T47D (cell line): ENCODE measurements around the gene GPR148.

Experiments
- DNase-seq, 2 experiments: peaks; one replicate each; pipeline versions ENCODE4 v3.0.0 to v3.0.0-alpha.2; 2011 to 2012; ENCODE audit warnings: low read depth in 1 of 2, low spot score in 1 of 2
- JUND ChIP-seq: IDR thresholded peaks from 2 replicates; pipeline ENCODE4 v1.6.1; 2012; ENCODE audit warnings: low read depth
- in situ Hi-C: cut with HindIII; loops from 2 replicates; pipeline ENCODE4 v1.10.0; 2016; ENCODE audit warnings: low sequenced_read_pairs, low pct_unique_long_range_greater_than_20kb

The GPR148 gene

DNA sequence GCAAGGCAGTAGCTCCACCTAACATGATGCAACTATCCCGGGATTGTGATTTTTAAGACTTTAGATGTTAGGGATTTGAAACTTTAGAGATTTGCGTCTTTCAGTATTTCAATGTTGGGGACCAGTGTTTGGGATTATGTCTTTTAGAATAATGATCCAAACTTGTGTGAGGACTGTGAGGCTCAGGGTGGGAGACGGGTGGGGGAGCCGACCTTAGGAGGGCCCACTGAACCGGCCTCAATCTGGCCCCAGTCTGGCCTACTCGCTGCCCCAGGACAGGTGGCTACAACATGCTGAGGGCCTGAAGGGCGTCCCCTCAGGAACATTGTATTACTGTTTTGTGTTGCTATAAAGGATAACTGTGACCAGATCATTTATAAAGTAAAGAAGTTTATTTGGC lies 37.2 kb downstream of the GPR148 start:
- in situ Hi-C loops: no loop called here
- TF ChIP-seq JUND: no peak

DNA sequence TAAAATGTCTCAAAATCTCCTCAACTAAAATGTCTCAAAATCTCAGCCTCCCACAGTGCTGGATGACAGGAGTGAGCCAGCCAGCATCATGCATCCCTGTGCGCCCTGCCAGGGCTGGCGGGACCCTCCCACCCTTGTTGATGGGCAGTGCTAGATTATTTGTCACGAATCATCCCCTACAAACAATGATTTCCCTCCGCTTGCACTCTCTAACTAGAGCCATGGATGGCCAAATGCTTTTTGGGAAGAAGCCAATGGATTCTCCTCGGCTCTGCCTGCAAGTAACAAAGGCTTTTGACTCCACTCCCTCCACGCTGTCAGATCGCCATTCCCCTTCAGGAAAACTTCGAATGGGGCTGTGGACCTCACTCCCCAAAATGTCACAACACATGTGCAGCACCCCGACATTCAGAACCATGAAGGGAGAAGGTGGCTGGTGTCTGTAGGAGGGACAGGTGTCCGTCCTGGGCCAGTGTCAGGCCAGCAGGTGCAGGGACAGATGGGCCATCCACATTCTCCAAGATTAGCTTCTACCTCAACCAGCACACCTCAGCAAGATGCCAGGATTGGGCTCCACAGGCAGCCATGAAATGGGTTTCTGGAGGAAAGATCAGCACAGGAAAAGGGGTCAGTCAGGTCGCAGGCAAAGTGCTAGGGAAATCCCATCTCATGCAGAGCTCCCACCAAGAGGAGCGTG lies 38.0 kb downstream of the GPR148 start:
- in situ Hi-C loops: no loop called here
- no peak for DNase-seq
- TF ChIP-seq JUND: no peak

More for the DNA sequence above, 37.2 kb downstream of the GPR148 start:
- no peak for DNase-seq

DNA sequence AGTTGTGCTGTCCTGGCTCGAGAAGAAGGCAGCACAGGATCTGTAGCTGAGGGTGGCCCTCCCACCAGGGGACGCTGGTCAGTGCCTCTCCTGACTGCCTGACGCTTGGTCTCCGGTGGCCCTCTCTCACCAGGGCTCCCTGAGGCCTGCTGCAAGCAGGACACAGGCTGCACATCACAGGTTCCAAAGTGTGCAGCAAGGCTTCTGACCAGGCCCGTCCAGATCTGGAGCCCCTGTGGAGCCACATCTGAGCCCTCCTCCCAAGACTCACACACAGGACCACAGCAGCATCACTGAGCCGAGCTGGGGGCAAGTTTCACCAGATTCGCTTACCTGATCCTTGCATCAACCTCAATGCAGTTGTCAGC lies 38.5 kb downstream of the GPR148 start:
- TF ChIP-seq JUND: no peak
- in situ Hi-C loops: no loop called here
- DNase-seq: no peak

DNA sequence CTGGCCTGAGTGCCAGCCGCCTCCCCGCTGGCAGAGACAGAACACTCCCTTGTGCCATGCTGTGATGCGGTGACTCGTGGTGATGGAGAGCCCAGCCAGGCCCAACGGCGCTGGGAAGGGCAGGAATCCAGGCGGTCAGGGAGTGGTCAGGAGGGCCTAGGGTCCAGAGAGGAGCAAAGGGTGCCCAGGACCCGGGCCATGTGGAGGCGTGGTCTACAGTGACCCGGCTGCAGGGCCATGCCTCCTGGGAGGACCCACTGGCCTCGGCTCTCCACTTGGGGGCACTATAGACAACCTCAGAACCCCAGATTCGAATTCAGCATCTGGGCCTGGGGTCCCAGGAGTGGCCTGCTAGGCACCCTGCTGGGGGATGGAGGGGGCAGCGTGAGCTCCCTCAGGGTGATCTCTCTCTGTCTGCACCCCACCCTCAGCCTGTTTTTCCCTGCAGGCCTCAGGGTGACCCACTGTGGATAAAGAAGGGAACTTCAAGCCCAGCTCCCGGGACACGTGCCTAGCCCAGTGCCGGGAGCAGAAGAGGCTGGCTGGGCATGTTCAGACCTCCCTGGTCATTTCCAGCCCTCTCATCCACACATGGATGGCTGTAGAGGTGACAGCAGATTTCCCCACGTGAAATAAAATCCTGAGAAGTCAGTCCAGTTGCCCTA lies 39.5 kb downstream of the GPR148 start:
- no peak for DNase-seq
- in situ Hi-C loops: no loop called here

DNA sequence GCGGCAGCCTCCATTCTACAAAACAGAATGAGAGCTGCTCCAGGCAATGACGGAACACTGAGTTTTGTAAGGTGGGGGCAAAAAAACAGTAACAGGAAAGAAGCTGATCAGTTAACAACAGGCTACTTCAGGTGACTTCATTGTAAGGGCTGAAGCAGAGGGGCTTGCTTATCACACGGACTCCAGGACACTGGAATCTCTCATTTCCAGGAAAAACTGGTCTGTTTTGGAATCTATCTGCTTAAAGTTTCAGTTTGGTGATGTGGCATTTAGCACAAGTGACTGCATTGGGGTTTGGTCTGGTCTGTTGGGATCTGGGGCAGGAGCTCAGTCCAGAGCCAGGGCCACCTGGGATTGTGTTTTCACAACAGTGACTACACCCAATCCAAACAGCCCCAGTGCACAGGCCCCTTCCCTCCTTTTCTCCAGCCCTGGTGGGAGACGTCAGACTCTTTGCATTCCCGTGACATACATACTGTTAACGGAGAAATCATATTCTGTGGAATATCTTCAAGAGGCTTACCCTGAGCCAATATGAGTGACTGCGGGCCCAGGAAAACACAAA lies 40.6 kb downstream of the GPR148 start:
- TF ChIP-seq JUND: no peak
- in situ Hi-C loops: no loop called here
- DNase-seq: no peak

More for the DNA sequence above, 39.5 kb downstream of the GPR148 start:
- TF ChIP-seq JUND: no peak

DNA sequence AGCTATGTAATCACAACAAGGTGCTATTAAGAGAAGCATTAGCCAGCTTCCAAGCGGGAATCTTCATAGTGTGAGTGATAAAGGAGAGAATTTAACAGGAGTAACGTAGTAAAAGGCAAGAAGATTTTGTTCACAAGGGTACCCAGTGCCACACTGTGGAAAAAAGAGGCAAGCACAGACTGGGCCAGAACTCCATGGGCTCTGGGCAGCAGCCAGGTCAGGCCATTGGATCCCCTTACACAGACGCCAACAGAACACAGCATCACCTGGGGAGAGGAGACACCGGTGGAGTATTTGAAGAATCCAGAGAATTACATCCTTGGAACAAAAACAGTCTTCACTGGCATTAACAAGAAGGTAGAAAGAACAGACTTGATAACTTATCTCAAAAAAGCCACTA lies 47.7 kb downstream of the GPR148 start:
- no peak for TF ChIP-seq JUND
- in situ Hi-C loops: no loop called here
- DNase-seq: no peak

DNA sequence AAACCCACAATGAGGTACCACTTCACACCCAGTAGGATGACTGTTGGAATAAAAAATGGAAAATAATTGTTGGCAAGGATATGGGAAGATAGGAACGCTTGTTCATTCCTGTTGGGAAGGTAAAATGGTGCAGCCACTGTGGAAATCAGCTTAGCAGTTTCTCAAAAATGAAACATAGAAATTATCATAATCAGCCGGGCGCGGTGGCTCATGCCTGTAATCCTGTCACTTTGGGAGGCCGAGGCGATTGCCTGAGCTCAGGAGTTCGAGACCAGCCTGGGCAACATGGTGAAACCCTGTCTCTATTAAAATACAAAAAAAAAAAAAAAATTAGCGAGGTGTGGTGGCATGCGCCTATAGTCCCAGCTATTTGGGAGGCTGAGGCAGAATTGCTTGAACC lies 49.9 kb downstream of the GPR148 start:
- in situ Hi-C loops: no loop called here
- no peak for TF ChIP-seq JUND
- DNase-seq: no peak
